NOMO-1 treated with dmso at 0.1 percent for 144 hours (cell line): ENCODE data around the gene PDGFB.
"Not testable (repeated sequence)": the region's sequence is repeated elsewhere in the genome, so short reads cannot be mapped to it uniquely, and the experiment has no call there.

ENCODE experiments used
- DNase-seq: peaks from one replicate; lab custom pipeline; 2025; ENCODE audit not compliant: unreplicated experiment; lab: John Stamatoyannopoulos, UW

The PDGFB gene

DNA sequence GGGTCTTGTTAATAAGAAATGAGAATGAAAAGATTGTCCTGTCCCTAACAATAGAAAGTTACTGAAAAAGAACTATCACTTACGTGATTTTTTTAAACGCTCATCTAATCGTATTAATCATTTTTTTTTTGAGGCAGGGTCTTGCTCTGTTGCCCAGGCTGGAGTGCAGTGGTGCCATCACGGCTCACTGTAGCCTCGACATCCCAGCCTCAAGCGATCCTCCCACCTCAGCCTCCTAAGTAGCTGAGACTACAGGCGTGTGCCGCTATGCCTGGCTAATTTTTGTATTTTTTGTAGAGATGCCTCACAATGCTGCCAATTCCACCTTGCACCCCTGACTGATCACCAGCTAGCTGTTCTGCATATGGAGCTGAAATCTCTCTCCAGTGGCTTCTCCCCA lies 15.7 kb downstream of the PDGFB start:
- DNase-seq, result no peak

DNA sequence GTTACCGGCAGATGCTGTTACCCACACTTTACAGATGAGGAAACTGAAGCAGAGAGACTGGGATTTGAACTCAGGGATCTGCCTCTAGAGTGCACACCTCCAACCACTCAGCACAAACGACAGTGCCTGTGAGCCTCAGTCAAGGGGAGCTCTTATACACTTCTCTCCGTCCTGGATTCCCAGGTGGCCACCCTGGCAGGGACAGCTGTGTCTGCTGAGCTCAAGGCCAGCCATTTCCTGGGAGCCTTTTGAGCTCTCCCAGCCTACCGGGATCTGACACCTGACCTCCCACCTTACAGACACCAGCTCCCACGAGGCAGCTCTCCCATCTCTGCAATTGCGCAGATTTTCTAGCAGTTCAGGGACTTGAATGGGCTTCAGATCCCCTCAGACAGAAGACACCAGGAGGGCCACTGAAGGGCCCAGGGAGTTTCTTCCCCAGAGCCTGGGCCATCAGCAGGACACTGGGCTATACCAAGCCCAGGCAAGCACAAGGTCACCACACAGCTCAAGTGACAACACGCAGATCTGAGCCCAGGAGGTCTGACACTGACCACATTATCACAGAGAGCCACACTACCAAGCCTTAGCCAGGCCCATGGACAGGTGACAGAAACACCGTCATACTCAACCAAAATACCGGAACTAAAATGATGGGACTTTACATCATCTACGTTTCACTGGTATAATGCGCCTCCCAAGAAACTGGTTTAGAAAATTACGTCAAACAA lies 17.1 kb downstream of the PDGFB start:
- DNase-seq, result no peak

DNA sequence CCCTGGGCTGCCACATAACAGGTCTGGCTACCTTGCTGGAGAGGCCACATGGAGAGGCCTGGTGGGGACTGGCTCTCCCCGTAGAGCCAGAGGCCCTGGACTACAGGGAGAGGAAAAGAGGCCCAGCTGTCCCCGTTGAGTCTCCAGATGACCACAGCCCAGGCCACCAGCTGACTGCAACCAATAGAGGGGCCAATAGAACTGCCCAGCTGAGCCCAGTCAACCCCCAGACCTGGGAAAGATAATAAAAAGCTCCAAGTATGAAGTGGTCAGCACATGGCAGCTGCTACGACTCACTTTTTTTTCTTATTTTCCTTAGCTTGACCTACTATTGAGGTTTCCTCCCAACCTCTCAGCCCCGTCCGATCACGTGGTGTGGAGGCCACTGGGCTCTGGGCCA lies 18.4 kb downstream of the PDGFB start:
- no peak for DNase-seq

- DNase-seq, result no peak
Measured at GRCh38 chr22:39225591-39225990, 19.2 kb downstream of the PDGFB start.

GRCh38 chr22:39224550-39224949 lies 20.2 kb downstream of the PDGFB start:
- DNase-seq, result no peak

GRCh38 chr22:39223091-39223710 lies 21.6 kb downstream of the PDGFB start:
- DNase-seq, result no peak

DNA sequence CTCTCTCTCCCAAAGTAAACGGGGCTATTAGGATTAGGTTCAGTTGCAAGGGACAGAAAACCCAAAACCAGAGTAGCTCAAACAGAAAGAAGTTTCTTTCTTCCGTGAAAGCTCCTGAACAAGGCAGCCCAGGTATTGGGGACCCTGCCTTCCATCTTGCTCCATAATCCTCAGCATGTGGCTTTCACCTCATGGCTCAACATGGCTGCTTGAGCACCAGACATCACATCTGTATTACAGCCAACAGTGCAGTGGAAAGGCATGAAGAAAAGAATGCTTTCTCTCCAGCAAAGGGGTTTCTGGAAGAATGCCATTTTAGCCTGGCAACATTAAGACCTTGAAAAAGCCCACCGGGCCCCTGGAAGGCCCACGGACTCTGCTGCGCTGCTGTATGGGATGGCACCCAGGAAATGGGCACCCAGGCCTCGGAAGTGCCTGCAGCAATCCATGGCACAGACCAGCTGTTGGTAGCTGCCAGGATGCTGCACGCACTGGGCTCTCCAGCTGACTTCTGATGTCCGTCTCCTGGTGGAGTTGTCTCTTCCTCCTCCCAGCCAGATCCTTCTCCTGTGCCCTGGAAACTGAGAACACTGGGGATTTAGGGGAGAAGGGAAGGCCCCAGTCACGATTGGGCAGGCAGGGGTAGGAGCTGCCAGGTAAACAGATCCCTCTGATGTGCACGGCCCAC lies 22.6 kb downstream of the PDGFB start:
- no peak for DNase-seq

DNA sequence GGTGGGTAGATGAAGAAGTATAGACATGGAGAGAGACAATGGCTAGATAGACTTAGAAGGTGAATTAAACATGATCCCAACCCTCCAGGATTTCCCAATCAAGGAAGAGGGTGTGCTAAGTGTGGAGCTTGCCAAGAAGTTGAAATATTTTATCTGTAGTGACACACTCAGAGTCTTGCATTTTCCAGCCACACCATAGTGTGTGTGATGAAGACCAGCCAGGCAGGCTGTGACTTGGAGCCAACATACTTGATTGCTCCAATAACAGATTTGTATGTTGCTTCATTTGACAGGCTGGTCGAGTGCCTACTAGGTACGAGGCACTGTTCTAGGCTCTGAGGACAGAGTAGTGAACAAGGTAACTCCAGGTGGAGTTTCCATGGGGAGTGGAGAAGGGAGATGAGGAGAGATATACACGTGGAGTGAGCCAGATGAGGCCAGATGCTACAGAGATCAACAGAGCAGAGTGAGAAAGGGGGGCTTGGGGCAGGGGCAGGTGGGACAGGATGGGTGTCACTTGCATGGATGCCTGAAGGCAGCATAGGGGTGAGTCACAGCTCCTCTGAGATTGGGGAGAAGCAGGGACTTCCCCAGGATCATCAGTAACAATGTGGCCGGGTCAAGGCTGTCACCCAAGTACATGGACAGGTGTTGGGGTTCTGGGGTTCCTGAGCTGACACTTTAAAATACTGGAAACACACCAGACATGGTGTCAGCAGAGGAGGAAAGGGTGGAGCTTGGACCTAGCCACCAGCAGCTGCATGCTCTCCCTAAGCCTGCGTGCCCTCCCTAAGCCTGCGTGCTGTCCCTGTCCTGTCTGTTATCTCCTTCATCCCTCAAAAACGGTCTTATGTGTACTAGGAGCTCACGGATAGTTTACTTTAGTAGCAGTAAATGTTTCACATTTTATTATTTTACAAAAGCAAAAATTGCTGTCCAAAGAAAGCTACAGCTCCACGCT lies 23.6 kb downstream of the PDGFB start:
- no peak for DNase-seq

DNA sequence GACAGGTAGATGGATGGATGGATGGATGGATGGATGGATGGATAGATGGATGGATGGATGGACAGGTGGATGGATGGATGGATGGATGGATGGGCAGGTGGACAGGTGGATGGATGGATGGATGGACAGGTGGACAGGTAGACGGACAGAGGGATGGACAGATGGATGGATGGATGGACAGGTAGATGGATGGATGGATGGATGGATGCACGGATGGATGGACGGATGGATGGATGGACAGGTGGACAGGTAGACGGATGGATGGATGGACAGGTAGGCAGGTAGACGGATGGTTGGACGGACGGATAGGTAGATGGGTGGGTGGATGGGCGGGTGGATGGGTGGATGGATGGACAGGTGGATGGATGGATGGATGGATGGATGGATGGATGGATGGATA lies 24.3 kb downstream of the PDGFB start:
- no peak for DNase-seq

DNA sequence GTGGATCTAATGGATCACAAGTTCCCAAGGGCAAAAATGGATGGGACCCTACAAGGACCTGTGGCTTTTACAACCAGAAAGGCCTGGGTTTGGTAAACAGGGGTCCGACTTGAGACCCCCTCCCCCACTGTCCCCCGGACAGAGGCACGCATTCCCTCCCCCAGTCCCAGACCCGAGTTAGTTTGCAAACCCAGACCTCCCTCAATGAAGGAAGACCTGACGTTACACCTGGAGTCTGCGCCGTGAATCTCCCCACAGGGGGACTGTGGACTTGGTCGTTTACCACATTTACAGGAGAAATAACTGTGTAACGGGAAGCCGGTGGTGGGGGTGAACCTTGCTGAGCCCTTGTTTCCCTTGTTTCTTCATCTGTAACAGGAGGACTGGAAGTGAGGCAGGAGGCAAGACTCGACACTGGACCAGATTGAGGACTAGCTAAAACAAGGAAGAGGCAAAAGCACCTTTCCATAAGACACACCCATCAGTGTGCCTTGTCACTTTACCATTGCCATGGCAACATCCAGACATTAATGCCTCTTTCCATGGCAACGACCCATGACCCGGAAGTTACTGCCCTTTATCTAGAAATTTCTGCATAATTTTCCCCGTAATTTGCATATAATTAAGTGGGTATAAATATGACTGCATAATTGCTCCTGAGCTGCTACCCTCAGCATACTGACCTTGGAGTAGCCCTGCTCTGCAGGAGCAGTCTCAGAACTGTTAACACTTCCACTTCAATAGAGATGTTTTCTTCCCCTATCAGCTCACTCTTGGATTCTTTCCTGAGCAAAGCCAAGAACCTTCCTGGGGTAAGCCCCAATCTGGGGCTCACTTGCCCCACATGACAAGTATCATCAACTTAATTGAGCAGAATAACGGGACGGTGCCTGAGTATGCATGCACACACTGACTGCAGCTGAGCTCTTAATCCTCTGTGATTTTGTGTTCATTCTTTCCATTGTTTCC lies 25.4 kb downstream of the PDGFB start:
- DNase-seq, result no peak

- DNase-seq, result not testable (repeated sequence)
Measured at GRCh38 chr22:39218432-39218831, 26.4 kb downstream of the PDGFB start.

- DNase-seq, result no peak
Measured at GRCh38 chr22:39216143-39216490, 28.7 kb downstream of the PDGFB start.

- no peak for DNase-seq
Measured at GRCh38 chr22:39215426-39216142, 29.2 kb downstream of the PDGFB start.

DNA sequence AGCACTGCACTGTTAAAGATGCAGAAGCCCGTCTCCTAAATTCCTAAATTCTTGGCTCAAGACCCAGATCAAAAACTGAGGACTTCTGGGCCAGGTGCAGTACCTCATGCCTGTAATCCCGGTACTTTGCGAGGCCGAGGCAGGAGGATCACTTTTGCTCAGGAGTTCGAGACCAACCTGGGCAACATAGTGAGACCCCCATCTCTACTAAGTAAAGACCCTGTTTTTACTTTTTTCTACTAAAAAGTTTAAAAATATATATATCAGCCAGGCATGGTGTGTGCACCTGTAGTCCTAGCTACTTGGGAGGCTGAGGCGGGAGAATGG lies 29.7 kb downstream of the PDGFB start:
- DNase-seq, result no peak

DNA sequence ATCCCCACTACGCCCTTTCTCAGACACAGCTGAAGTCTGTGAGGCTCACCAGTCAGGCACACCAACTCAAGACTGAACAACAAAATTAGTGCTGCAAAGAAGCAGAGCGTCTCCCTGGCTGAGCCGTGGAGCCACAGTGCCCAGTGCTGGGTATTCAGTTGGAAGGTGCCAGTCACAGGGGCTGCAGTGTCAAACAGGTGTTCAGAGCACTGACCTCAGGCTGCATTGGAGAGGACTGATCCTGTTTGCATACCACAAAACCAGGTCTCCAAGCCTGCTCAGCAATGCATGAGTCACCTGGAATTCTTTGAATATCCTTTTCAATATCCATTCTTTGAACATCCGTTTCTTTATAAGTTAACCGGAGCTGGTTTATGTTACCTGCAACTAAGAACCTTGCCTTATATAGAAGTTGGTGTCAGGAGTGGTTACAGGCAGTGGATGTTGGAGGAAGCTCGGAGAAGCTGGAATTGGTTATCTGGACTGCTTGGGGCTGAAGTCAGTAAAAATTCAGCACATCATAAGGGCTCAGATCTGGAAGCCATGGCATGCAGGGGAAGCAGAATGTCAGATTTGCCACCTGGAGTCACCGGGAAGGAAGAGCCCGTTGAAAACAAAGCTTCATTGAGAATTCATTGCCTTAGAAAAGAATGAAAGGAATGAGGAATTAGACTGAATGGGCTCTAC lies 30.3 kb downstream of the PDGFB start:
- no peak for DNase-seq

DNA sequence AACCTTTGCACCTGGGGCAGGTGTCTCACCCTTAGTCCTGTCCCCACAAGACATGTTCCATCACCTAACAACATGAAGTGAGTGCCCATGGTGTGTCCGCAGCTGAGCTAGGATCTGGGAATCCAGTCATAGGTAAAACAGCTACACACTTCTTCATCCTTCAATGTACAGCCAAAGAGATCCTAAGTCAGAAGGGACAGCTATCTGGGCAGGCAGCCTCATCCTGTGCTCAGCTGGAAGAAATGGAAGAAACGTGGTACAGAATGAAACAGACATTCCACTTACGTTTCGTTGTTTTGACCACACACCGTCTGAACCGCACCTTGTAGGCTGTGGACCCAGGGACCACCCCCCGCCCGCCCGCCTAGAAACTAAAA lies 30.8 kb downstream of the PDGFB start:
- DNase-seq, result no peak

- no peak for DNase-seq
Measured at GRCh38 chr22:39212721-39213376, 31.9 kb downstream of the PDGFB start.

DNA sequence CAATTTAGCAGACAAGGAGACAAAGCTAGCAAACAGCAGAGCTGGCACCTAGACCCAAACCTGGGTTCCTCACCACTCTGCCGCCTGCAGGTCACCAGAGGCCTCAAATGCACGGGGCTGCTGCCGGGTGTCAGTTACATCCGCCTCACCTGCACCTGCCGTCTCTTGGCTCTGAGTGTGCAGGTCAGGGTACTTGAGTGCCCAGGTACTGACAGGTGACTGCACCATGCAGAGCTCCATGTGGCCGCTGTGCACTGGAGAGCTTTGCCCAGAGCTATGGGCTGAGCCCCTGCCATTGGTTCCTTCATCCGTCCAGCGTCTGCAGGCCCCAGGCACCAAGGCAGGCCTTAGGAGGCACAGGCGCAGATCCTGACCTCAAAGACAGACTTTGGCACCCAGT lies 35.0 kb downstream of the PDGFB start:
- no peak for DNase-seq
